Renal cortex interstitium (tissue), 11 donors: ENCODE measurements around the gene CAVIN2. TPM values are rescaled to one million over a fixed set of nuclear protein-coding genes. Genes with fewer than 3 reads are reported as not detected.
"Not testable (repeated sequence)": the region's sequence is repeated elsewhere in the genome, so short reads cannot be mapped to it uniquely, and the experiment has no call there.

Source experiments
- DNase-seq, 11 donors: peaks; one replicate each; pipeline ENCODE4 v3.0.0-alpha.2; 2013; ENCODE audit warnings: low read depth in 9 of 11, low spot score in 4 of 11; ENCODE audit errors: extremely low read depth in 1 of 11
- polyA plus RNA-seq, 3 donors: library from polyadenylated mRNA; unstranded; fragments of 120-200 nt; gene quantifications; one replicate each; pipeline ENCODE4 v1.2.1, GENCODE V29; 2013; ENCODE audit not compliant: insufficient read length in 3 of 3

The CAVIN2 gene
- polyA plus RNA-seq, 3 donors: 41.6 to 44.5 (median 44.4) TPM

DNA sequence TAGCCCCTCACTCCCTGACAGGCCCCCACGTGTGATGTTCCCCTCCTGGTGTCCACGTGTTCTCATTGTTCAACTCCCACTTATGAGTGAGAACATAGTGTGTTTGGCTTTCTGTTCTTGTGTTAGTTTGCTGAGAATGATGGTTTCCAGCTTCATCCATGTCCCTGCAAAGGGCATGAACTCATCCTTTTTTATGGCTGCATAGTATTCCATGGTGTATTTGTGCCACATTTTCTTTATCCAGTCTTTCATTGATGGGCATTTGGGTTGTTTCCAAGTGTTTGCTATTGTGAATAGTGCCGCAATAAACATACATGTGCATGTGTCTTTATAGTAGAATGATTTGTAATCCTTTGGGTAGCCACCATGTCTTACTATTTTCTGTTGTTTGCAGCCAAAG lies 61.2 kb downstream of the CAVIN2 start:
- DNase-seq: not testable (repeated sequence)

Other genes starting within 250 kb of the CAVIN2 start
- 10 to 100 TPM; 26.2 to 59.5 (median 40.5) TPM for gene NABP1, start 169.0 kb downstream of the CAVIN2 start, polyA plus RNA-seq